ENCODE measurements around the gene KCNC1.

KCNC1 gene

GRCh38 chr11:17813391-17814059, 78.9 kb downstream of the KCNC1 start:
- H3K9ac ChIP-seq (ENCODE audit: low read length), result no peak overlapping the region
- H3K4me3 ChIP-seq (ENCODE audit: low read length), result no peak overlapping the region
- H3K27me3 ChIP-seq (ENCODE audit: control insufficient read depth, insufficient read depth, low read length), result no peaks in the 10 kb centered on the region
- H3K36me3 ChIP-seq (ENCODE audit: control insufficient read depth, insufficient read depth, low read length), result no peaks in the 10 kb centered on the region
- no peaks in the 10 kb centered on the region for H3K4me1 ChIP-seq (ENCODE audit: control insufficient read depth, insufficient read depth, low read length)
- H3K9me3 ChIP-seq (ENCODE audit: control insufficient read depth, low read length), result no peaks in the 10 kb centered on the region

- H3K4me1 ChIP-seq (ENCODE audit: control insufficient read depth, insufficient read depth, low read length), result no peaks in the 10 kb centered on the region
- no peaks in the 10 kb centered on the region for H3K36me3 ChIP-seq (ENCODE audit: control insufficient read depth, insufficient read depth, low read length)
- H3K9me3 ChIP-seq (ENCODE audit: control insufficient read depth, low read length), result no peaks in the 10 kb centered on the region
Observed at GRCh38 chr11:17814546-17814945, 80.0 kb downstream of the KCNC1 start.

GRCh38 chr11:17816232-17816931, 81.8 kb downstream of the KCNC1 start:
- H3K27me3 ChIP-seq (ENCODE audit: control insufficient read depth, insufficient read depth, low read length), result no peaks in the 10 kb centered on the region
- H3K9me3 ChIP-seq (ENCODE audit: control insufficient read depth, low read length), result no peaks in the 10 kb centered on the region
- H3K9ac ChIP-seq (ENCODE audit: low read length), result no peak overlapping the region
- no peak overlapping the region for H3K4me3 ChIP-seq (ENCODE audit: low read length)
- no peaks in the 10 kb centered on the region for H3K36me3 ChIP-seq (ENCODE audit: control insufficient read depth, insufficient read depth, low read length)
- H3K4me1 ChIP-seq (ENCODE audit: control insufficient read depth, insufficient read depth, low read length), result no peaks in the 10 kb centered on the region

More at GRCh38 chr11:17814546-17814945, 80.0 kb downstream of the KCNC1 start:
- Histone ChIP-seq H3K4me3 (ENCODE audit: low read length) (no peak overlapping the region), H3K9ac (ENCODE audit: low read length) (no peak overlapping the region), H3K27me3 (ENCODE audit: control insufficient read depth, insufficient read depth, low read length) (no peaks in the 10 kb centered on the region)

- Histone ChIP-seq H3K36me3 (ENCODE audit: control insufficient read depth, insufficient read depth, low read length) (no peaks in the 10 kb centered on the region), H3K9ac (ENCODE audit: low read length) (no peak overlapping the region), H3K27me3 (ENCODE audit: control insufficient read depth, insufficient read depth, low read length) (no peaks in the 10 kb centered on the region), H3K9me3 (ENCODE audit: control insufficient read depth, low read length) (no peaks in the 10 kb centered on the region), H3K4me1 (ENCODE audit: control insufficient read depth, insufficient read depth, low read length) (no peaks in the 10 kb centered on the region), H3K4me3 (ENCODE audit: low read length) (no peak overlapping the region)
Observed at GRCh38 chr11:17821648-17822400, 87.2 kb downstream of the KCNC1 start.

GRCh38 chr11:17822401-17822781, 87.8 kb downstream of the KCNC1 start:
- Histone ChIP-seq H3K27me3 (ENCODE audit: control insufficient read depth, insufficient read depth, low read length) (no peaks in the 10 kb centered on the region), H3K4me3 (ENCODE audit: low read length) (no peak overlapping the region), H3K9ac (ENCODE audit: low read length) (no peak overlapping the region), H3K9me3 (ENCODE audit: control insufficient read depth, low read length) (no peaks in the 10 kb centered on the region), H3K4me1 (ENCODE audit: control insufficient read depth, insufficient read depth, low read length) (no peaks in the 10 kb centered on the region), H3K36me3 (ENCODE audit: control insufficient read depth, insufficient read depth, low read length) (no peaks in the 10 kb centered on the region)

- Histone ChIP-seq H3K36me3 (ENCODE audit: control insufficient read depth, insufficient read depth, low read length) (no peaks in the 10 kb centered on the region), H3K9me3 (ENCODE audit: control insufficient read depth, low read length) (no peaks in the 10 kb centered on the region), H3K27me3 (ENCODE audit: control insufficient read depth, insufficient read depth, low read length) (no peaks in the 10 kb centered on the region), H3K9ac (ENCODE audit: low read length) (no peak overlapping the region), H3K4me3 (ENCODE audit: low read length) (no peak overlapping the region), H3K4me1 (ENCODE audit: control insufficient read depth, insufficient read depth, low read length) (no peaks in the 10 kb centered on the region)
Observed at GRCh38 chr11:17827006-17827405, 92.4 kb downstream of the KCNC1 start.

- H3K27me3 ChIP-seq (ENCODE audit: control insufficient read depth, insufficient read depth, low read length), result no peaks in the 10 kb centered on the region
- H3K4me3 ChIP-seq (ENCODE audit: low read length), result no peak overlapping the region
- no peaks in the 10 kb centered on the region for H3K4me1 ChIP-seq (ENCODE audit: control insufficient read depth, insufficient read depth, low read length)
- H3K9ac ChIP-seq (ENCODE audit: low read length), result no peak overlapping the region
- H3K9me3 ChIP-seq (ENCODE audit: control insufficient read depth, low read length), result no peaks in the 10 kb centered on the region
- no peaks in the 10 kb centered on the region for H3K36me3 ChIP-seq (ENCODE audit: control insufficient read depth, insufficient read depth, low read length)
Observed at GRCh38 chr11:17828311-17828751, 93.8 kb downstream of the KCNC1 start.

- Histone ChIP-seq H3K9ac (ENCODE audit: low read length) (no peak overlapping the region), H3K4me1 (ENCODE audit: control insufficient read depth, insufficient read depth, low read length) (no peaks in the 10 kb centered on the region), H3K9me3 (ENCODE audit: control insufficient read depth, low read length) (no peaks in the 10 kb centered on the region), H3K36me3 (ENCODE audit: control insufficient read depth, insufficient read depth, low read length) (no peaks in the 10 kb centered on the region), H3K27me3 (ENCODE audit: control insufficient read depth, insufficient read depth, low read length) (no peaks in the 10 kb centered on the region), H3K4me3 (ENCODE audit: low read length) (no peak overlapping the region)
Observed at GRCh38 chr11:17831228-17831627, 96.6 kb downstream of the KCNC1 start.

- H3K9me3 ChIP-seq (ENCODE audit: control insufficient read depth, low read length), result no peaks in the 10 kb centered on the region
Observed at GRCh38 chr11:17831883-17832282, 97.3 kb downstream of the KCNC1 start.

More at GRCh38 chr11:17831883-17832282, 97.3 kb downstream of the KCNC1 start:
- no peaks in the 10 kb centered on the region for H3K36me3 ChIP-seq (ENCODE audit: control insufficient read depth, insufficient read depth, low read length)
- H3K4me1 ChIP-seq (ENCODE audit: control insufficient read depth, insufficient read depth, low read length), result no peaks in the 10 kb centered on the region
- no peak overlapping the region for H3K9ac ChIP-seq (ENCODE audit: low read length)
- no peaks in the 10 kb centered on the region for H3K27me3 ChIP-seq (ENCODE audit: control insufficient read depth, insufficient read depth, low read length)
- no peak overlapping the region for H3K4me3 ChIP-seq (ENCODE audit: low read length)

Measured in mucosa of stomach (tissue), 1 donor.